Measurements from ENCODE around the gene CDHR3.

GRCh38 chr7:106045586-106045985, 82.5 kb downstream of the CDHR3 start:
- TF ChIP-seq EZH2 (IDR thresholded peaks at IDR 0.05) (no peak), POLR2AphosphoS5 (IDR thresholded peaks at IDR 0.05; ENCODE audit: borderline replicate concordance, low read depth, low read length) (no peak)
